Measurements from ENCODE around the gene STARD8.
A peak's percentile ranks its signal among the peaks of the same experiment; 100 is the strongest.
"Not testable (repeated sequence)": the region's sequence is repeated elsewhere in the genome, so short reads cannot be mapped to it uniquely, and the experiment has no call there.

The STARD8 gene, protein sequence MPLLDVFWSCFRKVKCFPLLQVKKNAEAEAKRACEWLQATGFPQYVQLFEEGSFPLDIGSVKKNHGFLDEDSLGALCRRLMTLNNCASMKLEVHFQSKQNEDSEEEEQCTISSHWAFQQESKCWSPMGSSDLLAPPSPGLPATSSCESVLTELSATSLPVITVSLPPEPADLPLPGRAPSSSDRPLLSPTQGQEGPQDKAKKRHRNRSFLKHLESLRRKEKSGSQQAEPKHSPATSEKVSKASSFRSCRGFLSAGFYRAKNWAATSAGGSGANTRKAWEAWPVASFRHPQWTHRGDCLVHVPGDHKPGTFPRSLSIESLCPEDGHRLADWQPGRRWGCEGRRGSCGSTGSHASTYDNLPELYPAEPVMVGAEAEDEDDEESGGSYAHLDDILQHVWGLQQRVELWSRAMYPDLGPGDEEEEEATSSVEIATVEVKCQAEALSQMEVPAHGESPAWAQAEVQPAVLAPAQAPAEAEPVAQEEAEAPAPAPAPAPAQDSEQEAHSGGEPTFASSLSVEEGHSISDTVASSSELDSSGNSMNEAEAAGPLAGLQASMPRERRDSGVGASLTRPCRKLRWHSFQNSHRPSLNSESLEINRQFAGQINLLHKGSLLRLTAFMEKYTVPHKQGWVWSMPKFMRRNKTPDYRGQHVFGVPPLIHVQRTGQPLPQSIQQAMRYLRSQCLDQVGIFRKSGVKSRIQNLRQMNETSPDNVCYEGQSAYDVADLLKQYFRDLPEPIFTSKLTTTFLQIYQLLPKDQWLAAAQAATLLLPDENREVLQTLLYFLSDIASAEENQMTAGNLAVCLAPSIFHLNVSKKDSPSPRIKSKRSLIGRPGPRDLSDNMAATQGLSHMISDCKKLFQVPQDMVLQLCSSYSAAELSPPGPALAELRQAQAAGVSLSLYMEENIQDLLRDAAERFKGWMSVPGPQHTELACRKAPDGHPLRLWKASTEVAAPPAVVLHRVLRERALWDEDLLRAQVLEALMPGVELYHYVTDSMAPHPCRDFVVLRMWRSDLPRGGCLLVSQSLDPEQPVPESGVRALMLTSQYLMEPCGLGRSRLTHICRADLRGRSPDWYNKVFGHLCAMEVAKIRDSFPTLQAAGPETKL

DNA sequence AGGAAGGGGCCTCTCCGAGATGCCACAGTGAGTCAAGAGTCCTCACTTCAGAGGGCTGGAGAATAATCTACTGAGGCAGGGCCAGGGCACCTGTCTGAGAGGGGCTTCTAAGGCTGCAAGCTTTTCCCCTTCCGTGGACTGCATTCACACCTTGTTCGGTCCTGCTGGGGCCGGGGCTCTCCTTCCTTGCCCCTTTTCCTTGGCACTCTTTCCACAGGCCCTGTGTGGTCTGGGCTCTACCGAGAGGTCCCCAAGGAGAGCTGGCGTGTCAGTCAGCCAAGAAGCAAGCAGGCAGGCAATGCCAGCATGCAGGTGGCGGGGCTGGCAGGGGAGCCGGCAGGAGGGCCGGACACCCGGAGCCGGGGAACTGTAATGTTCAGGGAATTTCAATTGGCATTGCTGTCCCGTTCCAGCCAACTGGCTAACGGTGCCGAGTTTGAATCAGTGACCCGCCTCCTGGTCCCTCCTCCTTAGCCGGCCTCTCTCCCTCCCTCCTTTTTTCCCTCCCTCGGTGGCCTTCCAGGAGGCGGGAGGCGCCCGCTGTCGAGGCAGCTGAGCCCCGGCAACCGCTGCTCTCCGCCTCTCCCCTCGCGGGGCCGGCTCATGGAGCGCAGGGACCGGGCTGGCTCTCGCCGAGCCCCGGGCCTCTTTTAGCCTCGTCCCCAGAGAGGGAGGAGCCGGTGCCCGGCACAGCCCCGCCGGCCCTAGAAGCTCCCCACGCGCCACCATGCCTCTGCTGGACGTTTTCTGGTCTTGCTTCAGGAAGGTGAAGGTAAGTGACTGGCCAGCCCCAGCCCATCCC lies at the start of gene STARD8:
Gene STARD8, plus strand, starts transcription at position 511 of the 802 bp plus-strand sequence. Its CDS starts 217 bp downstream, at position 728.
- no peaks in the 10 kb centered on the region for H3K36me3 ChIP-seq (ENCODE audit: control insufficient read depth, low read depth, low read length)
- H3K27ac ChIP-seq (ENCODE audit: low read length): no peak within 1 kb of the TSS
- H3K9ac ChIP-seq (ENCODE audit: low read length): no peak within 1 kb of the TSS
- peaks cover 5% of the 10 kb centered on the region for H3K27me3 ChIP-seq (ENCODE audit: control insufficient read depth, insufficient read depth, low read length)
- no peaks in the 10 kb centered on the region for H3K9me3 ChIP-seq (ENCODE audit: control insufficient read depth, low read depth, low read length)
- peaks cover 10% of the 10 kb centered on the region for H3K4me1 ChIP-seq (ENCODE audit: control insufficient read depth, low read depth, low read length)
- peak within 1 kb of the TSS; percentile 46 for H3K4me3 ChIP-seq (ENCODE audit: low read length)

DNA sequence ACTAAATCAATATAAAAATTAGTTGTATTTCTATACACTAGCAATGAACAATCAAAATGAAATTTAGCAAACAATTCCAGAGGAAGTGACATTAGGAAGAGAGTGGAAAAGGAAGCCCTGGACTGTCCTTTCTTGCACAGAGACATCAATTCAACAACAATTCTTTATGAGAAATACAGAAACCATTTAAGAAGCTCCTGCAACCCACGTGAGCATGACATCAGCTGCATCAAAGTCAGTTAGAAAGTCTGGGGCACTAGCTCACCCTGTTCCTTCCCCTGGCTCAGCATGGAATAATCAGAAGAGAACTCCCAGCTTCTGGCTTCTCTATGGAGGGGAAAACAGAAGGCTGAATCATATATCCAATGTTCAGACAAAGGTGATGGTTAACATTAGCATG lies 48.6 kb upstream of the STARD8 start:
- H3K4me1 ChIP-seq (ENCODE audit: control insufficient read depth, low read depth, low read length): no peaks in the 10 kb centered on the region
- no peak overlapping the region for H3K27ac ChIP-seq (ENCODE audit: low read length)

DNA sequence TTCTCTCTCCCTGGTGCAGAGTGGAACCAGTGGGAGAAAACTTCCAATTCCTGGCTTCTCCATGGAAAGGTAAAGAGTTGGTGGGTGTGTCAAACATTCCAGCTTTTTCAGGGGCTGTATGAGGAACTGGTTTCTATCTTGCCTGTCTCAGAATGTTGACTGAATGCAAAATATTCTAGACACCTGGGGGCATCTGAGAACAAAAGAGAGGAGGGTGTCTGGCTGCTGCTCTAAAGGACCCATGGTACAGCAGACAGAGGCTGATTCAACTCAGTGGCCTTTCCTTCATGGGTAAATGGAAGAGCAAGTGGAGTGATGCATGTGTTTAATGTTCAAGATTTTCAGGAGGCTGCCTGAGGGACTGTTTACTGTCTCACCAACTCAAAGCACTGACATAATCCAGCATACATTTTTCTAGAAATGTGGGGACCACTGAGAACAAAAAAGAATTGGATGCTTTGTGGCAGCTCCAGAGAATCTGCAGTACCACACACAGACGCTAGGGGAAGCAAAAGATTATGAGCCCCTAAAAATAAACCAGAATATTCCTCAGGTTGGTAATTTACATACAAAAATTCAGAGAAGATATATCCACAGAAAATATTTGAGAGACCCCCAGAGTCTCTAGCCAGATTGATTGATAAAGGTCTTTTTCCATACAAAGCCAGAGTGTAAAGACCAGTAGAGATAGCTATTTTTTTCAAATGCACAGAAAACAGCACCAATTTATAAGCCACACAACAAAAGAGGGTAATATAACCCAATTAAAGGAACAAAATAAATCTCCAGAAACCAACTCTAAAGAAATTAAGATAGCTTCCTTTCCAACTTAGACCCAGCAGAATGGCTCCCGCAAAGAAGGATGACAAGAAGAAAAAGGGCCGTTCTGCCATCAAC lies 48.0 kb upstream of the STARD8 start:
- Histone ChIP-seq H3K27me3 (ENCODE audit: control insufficient read depth, insufficient read depth, low read length) (no peaks in the 10 kb centered on the region), H3K36me3 (ENCODE audit: control insufficient read depth, low read depth, low read length) (no peaks in the 10 kb centered on the region), H3K9me3 (ENCODE audit: control insufficient read depth, low read depth, low read length) (peaks cover 25% of the 10 kb centered on the region), H3K4me1 (ENCODE audit: control insufficient read depth, low read depth, low read length) (no peaks in the 10 kb centered on the region), H3K4me3 (ENCODE audit: low read length) (no peak overlapping the region), H3K9ac (ENCODE audit: low read length) (no peak overlapping the region), H3K27ac (ENCODE audit: low read length) (no peak overlapping the region)

More for the DNA sequence above, 48.6 kb upstream of the STARD8 start:
- no peaks in the 10 kb centered on the region for H3K27me3 ChIP-seq (ENCODE audit: control insufficient read depth, insufficient read depth, low read length)
- H3K9me3 ChIP-seq (ENCODE audit: control insufficient read depth, low read depth, low read length): peaks cover 25% of the 10 kb centered on the region
- H3K36me3 ChIP-seq (ENCODE audit: control insufficient read depth, low read depth, low read length): no peaks in the 10 kb centered on the region
- no peak overlapping the region for H3K9ac ChIP-seq (ENCODE audit: low read length)
- no peak overlapping the region for H3K4me3 ChIP-seq (ENCODE audit: low read length)

DNA sequence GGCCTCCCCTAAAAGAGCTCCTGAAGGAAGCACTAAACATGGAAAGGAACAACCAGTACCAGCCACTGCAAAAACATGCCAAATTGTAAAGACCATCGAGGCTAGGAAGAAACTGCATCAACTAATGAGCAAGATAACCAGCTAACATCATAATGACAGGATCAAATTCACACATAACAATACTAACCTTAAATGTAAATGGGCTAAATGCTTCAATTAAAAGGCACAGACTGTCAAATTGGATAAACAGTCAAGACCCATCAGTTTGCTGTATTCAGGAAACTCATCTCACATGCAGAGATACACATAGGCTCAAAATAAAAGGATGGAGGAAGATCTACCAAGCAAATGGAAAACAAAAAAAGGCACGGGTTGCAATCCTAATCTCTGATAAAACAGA lies 43.2 kb upstream of the STARD8 start:
- not testable (repeated sequence) for H3K27me3 ChIP-seq (ENCODE audit: control insufficient read depth, insufficient read depth, low read length); H3K4me1 ChIP-seq (ENCODE audit: control insufficient read depth, low read depth, low read length); H3K4me3 ChIP-seq (ENCODE audit: low read length); H3K27ac ChIP-seq (ENCODE audit: low read length); H3K9ac ChIP-seq (ENCODE audit: low read length); H3K36me3 ChIP-seq (ENCODE audit: control insufficient read depth, low read depth, low read length)
- peaks cover 14% of the 10 kb centered on the region for H3K9me3 ChIP-seq (ENCODE audit: control insufficient read depth, low read depth, low read length)

DNA sequence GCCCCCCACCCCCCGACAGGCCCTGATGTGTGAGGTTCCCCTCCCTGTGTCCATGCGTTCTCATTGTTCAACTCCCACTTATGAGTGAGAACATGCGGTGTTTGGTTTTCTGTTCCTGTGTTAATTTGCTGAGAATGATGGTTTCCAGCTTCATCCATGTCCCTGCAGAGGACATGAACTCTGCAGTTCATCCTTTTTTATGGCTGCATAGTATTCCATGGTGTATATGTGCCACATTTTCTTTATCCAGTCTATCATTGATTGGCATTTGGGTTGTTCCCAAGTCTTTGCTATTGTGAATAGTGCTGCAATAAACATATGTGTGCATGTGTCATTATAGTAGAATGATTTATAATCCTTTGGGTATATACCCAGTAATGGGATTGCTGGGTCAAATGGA lies 32.7 kb upstream of the STARD8 start:
- H3K4me1 ChIP-seq (ENCODE audit: control insufficient read depth, low read depth, low read length); H3K27ac ChIP-seq (ENCODE audit: low read length); H3K36me3 ChIP-seq (ENCODE audit: control insufficient read depth, low read depth, low read length); H3K9ac ChIP-seq (ENCODE audit: low read length); H3K4me3 ChIP-seq (ENCODE audit: low read length); H3K27me3 ChIP-seq (ENCODE audit: control insufficient read depth, insufficient read depth, low read length): not testable (repeated sequence)
- peaks cover 16% of the 10 kb centered on the region for H3K9me3 ChIP-seq (ENCODE audit: control insufficient read depth, low read depth, low read length)

DNA sequence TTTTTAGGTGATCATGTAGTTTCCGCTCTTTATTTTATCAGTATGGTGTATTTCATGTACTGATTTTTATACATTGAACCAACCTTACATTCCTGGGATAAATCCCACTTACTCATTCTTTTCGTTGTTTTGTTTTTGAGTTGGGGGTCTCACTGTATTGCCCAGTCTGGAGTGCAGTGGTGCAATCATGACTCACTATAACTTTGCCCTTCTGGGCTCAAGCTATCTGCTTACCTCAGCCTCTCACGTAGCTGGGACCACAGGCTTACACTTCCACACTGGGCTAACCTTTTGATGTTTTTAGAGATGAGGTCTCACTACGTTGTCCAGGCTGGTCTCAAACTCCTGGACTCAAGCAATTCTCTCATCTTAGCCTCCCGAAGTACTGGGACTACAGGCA lies 19.5 kb upstream of the STARD8 start:
- Histone ChIP-seq H3K27ac (ENCODE audit: low read length) (no peak overlapping the region), H3K36me3 (ENCODE audit: control insufficient read depth, low read depth, low read length) (no peaks in the 10 kb centered on the region), H3K27me3 (ENCODE audit: control insufficient read depth, insufficient read depth, low read length) (no peaks in the 10 kb centered on the region), H3K4me1 (ENCODE audit: control insufficient read depth, low read depth, low read length) (no peaks in the 10 kb centered on the region), H3K4me3 (ENCODE audit: low read length) (no peak overlapping the region), H3K9ac (ENCODE audit: low read length) (no peak overlapping the region), H3K9me3 (ENCODE audit: control insufficient read depth, low read depth, low read length) (peaks cover 4% of the 10 kb centered on the region)

DNA sequence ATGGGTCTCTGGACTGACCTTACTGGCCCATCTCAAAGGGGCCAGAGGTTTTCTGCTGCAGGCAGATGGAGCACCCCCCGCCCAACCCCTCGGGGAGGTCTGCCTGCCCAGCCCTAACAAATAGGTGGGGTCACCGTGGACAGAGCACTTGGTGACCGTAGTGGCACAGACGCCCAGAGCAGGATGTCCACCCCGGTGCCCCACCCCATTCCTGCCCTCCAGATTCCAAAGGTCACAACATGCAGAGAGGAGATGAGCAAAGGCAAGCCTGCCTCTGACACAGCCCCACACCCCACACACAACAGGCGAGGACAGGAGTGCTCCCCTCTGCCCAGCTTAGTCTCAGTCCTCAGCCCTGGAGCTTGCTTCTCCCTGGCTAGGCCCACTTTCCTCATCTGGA lies 17.5 kb upstream of the STARD8 start:
- not testable (repeated sequence) for H3K4me3 ChIP-seq (ENCODE audit: low read length); H3K9me3 ChIP-seq (ENCODE audit: control insufficient read depth, low read depth, low read length); H3K4me1 ChIP-seq (ENCODE audit: control insufficient read depth, low read depth, low read length); H3K27me3 ChIP-seq (ENCODE audit: control insufficient read depth, insufficient read depth, low read length); H3K27ac ChIP-seq (ENCODE audit: low read length); H3K9ac ChIP-seq (ENCODE audit: low read length); H3K36me3 ChIP-seq (ENCODE audit: control insufficient read depth, low read depth, low read length)

DNA sequence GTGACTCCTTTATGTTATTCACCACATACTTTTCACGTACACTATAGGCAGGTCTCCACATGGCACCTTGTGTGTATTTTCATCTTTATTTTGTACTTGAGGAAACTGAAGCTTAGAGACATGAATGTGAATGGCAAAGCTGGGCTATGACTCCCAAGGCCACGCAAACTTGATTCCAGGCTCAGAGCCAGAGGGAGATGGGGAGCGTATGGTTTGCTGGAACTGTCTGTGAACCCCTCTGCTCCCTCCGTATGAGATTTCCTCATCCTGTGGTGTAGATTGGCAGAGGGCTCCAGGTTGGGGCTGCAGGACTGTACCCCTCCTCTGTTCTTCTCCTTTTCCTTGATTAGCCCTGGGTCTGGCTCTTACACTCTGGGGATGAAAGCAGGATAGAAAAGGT lies 16.1 kb upstream of the STARD8 start:
- Histone ChIP-seq H3K4me3 (ENCODE audit: low read length) (no peak overlapping the region), H3K9me3 (ENCODE audit: control insufficient read depth, low read depth, low read length) (no peaks in the 10 kb centered on the region), H3K27me3 (ENCODE audit: control insufficient read depth, insufficient read depth, low read length) (no peaks in the 10 kb centered on the region), H3K36me3 (ENCODE audit: control insufficient read depth, low read depth, low read length) (no peaks in the 10 kb centered on the region), H3K4me1 (ENCODE audit: control insufficient read depth, low read depth, low read length) (no peaks in the 10 kb centered on the region), H3K9ac (ENCODE audit: low read length) (no peak overlapping the region), H3K27ac (ENCODE audit: low read length) (no peak overlapping the region)

DNA sequence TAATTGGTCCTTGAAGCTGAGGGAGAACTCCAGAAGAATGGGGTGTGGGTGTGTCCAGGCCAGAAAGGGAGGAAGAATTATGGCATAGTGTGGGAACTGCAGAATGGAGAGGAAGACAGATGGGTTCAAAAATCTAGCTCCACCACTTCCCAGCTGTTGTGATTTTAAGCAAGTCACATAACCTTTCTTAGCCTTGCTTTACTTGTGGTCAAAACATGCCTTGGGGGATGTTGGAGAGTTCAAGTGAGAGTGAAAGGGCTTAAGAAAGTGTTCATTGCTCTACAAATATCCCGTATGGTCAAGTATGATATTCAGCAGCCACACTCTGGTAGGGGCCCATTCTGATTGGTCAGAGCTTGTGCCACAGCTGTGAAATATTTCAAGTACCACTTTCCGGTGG lies 15.0 kb upstream of the STARD8 start:
- Histone ChIP-seq H3K27ac (ENCODE audit: low read length) (no peak overlapping the region), H3K4me3 (ENCODE audit: low read length) (no peak overlapping the region), H3K9me3 (ENCODE audit: control insufficient read depth, low read depth, low read length) (no peaks in the 10 kb centered on the region), H3K9ac (ENCODE audit: low read length) (no peak overlapping the region), H3K36me3 (ENCODE audit: control insufficient read depth, low read depth, low read length) (no peaks in the 10 kb centered on the region), H3K27me3 (ENCODE audit: control insufficient read depth, insufficient read depth, low read length) (no peaks in the 10 kb centered on the region), H3K4me1 (ENCODE audit: control insufficient read depth, low read depth, low read length) (no peaks in the 10 kb centered on the region)

DNA sequence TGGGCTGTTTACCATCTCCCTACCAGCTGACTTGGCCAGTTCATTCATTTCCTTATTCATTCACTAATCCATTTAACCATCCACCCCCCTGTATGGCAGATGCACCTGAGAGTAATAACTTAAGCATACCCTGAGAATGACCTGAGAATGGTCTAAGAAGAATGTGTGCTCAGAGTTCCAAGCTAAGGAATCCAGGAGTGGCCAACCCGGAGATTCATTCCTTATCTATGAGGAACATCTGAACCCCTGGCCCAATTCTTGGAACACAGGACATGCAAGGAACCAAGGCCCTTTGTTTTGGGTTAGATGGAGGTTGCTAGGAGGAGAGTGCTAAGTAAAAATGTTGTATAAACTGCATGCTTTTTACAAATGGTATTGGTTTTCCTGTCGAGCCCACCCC lies 13.5 kb upstream of the STARD8 start:
- Histone ChIP-seq H3K27me3 (ENCODE audit: control insufficient read depth, insufficient read depth, low read length) (no peaks in the 10 kb centered on the region), H3K9me3 (ENCODE audit: control insufficient read depth, low read depth, low read length) (no peaks in the 10 kb centered on the region), H3K4me3 (ENCODE audit: low read length) (no peak overlapping the region), H3K9ac (ENCODE audit: low read length) (no peak overlapping the region), H3K27ac (ENCODE audit: low read length) (no peak overlapping the region), H3K4me1 (ENCODE audit: control insufficient read depth, low read depth, low read length) (no peaks in the 10 kb centered on the region), H3K36me3 (ENCODE audit: control insufficient read depth, low read depth, low read length) (no peaks in the 10 kb centered on the region)

All from iPS-18a (cell line).